ENCODE data around the gene CD1E. TPM values are rescaled to one million over a fixed set of nuclear protein-coding genes. Genes with fewer than 3 reads are reported as not detected.

The CD1E gene
- total RNA-seq, 1 donor from 2014 or later: not detected

- Mint-ChIP-seq H3K4me3 (ENCODE audit: low read depth) (no peak overlapping the region), H3K36me3 (ENCODE audit: insufficient read depth) (no peaks in the 10 kb centered on the region), H3K27ac (no peak overlapping the region), H3K9me3 (ENCODE audit: low read depth) (no peaks in the 10 kb centered on the region), H3K27me3 (no peaks in the 10 kb centered on the region), H3K4me1 (ENCODE audit: low read depth) (no peaks in the 10 kb centered on the region)
- TF ChIP-seq, protein P1, sequence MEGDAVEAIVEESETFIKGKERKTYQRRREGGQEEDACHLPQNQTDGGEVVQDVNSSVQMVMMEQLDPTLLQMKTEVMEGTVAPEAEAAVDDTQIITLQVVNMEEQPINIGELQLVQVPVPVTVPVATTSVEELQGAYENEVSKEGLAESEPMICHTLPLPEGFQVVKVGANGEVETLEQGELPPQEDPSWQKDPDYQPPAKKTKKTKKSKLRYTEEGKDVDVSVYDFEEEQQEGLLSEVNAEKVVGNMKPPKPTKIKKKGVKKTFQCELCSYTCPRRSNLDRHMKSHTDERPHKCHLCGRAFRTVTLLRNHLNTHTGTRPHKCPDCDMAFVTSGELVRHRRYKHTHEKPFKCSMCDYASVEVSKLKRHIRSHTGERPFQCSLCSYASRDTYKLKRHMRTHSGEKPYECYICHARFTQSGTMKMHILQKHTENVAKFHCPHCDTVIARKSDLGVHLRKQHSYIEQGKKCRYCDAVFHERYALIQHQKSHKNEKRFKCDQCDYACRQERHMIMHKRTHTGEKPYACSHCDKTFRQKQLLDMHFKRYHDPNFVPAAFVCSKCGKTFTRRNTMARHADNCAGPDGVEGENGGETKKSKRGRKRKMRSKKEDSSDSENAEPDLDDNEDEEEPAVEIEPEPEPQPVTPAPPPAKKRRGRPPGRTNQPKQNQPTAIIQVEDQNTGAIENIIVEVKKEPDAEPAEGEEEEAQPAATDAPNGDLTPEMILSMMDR (IDR thresholded peaks at IDR 0.05; ENCODE audit: unreplicated experiment): no peak
- no peak for DNase-seq (ENCODE audit: low spot score, unreplicated experiment)
These were observed 37.4 kb downstream of the CD1E start for GRCh38 chr1:158391099-158391498.

- no peaks in the 10 kb centered on the region for H3K4me1 Mint-ChIP-seq (ENCODE audit: low read depth)
- no peaks in the 10 kb centered on the region for H3K9me3 Mint-ChIP-seq (ENCODE audit: low read depth)
- H3K27me3 Mint-ChIP-seq: no peaks in the 10 kb centered on the region
- TF ChIP-seq, protein P1 (IDR thresholded peaks at IDR 0.05; ENCODE audit: unreplicated experiment): no peak
- no peaks in the 10 kb centered on the region for H3K36me3 Mint-ChIP-seq (ENCODE audit: insufficient read depth)
- DNase-seq (ENCODE audit: low spot score, unreplicated experiment): no peak
- no peak overlapping the region for H3K4me3 Mint-ChIP-seq (ENCODE audit: low read depth)
- H3K27ac Mint-ChIP-seq: no peak overlapping the region
These were observed 39.8 kb downstream of the CD1E start for GRCh38 chr1:158393476-158393875.

DNA sequence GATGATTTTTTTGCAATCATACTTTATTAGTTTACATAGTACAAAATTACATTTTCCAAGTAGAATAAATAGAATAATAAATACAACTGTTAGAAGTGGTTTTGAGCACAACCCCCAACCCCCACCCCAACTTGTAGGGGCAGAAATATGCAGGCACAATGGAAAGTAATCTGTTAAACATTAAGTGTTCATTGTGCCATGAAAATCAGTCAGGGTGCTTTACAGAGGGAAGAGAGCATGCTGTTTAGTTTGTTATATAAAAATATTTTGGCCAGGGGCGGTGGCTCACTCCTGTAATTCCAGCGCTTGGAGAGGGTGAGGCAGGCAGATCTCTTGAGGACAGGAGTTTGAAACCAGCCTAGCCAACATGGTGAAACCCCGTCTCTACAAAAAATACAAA is 43.0 kb downstream of the CD1E start:
- H3K4me1 Mint-ChIP-seq (ENCODE audit: low read depth): no peaks in the 10 kb centered on the region
- H3K36me3 Mint-ChIP-seq (ENCODE audit: insufficient read depth): no peaks in the 10 kb centered on the region
- H3K27me3 Mint-ChIP-seq: peaks cover 3% of the 10 kb centered on the region
- no peak for DNase-seq (ENCODE audit: low spot score, unreplicated experiment)
- no peak overlapping the region for H3K4me3 Mint-ChIP-seq (ENCODE audit: low read depth)
- no peak overlapping the region for H3K27ac Mint-ChIP-seq
- H3K9me3 Mint-ChIP-seq (ENCODE audit: low read depth): no peaks in the 10 kb centered on the region
- TF ChIP-seq, protein P1 (IDR thresholded peaks at IDR 0.05; ENCODE audit: unreplicated experiment): no peak

- no peaks in the 10 kb centered on the region for H3K4me1 Mint-ChIP-seq (ENCODE audit: low read depth)
- no peak within 1 kb of the TSS for H3K4me3 Mint-ChIP-seq (ENCODE audit: low read depth)
- H3K9me3 Mint-ChIP-seq (ENCODE audit: low read depth): no peaks in the 10 kb centered on the region
- DNase-seq (ENCODE audit: low spot score, unreplicated experiment): no peak
- no peak within 1 kb of the TSS for H3K27ac Mint-ChIP-seq
- H3K27me3 Mint-ChIP-seq: peaks cover 3% of the 10 kb centered on the region
- TF ChIP-seq, protein P1 (IDR thresholded peaks at IDR 0.05; ENCODE audit: unreplicated experiment): no peak
- no peaks in the 10 kb centered on the region for H3K36me3 Mint-ChIP-seq (ENCODE audit: insufficient read depth)
These were observed 45.3 kb downstream of the CD1E start, which contains the start of gene OR10T2 for GRCh38 chr1:158398818-158399514. Gene OR10T2 (minus strand): TSS chr1:158399466. CDS start chr1:158399466, 0 bp downstream.

- no peaks in the 10 kb centered on the region for H3K4me1 Mint-ChIP-seq (ENCODE audit: low read depth)
- DNase-seq (ENCODE audit: low spot score, unreplicated experiment): no peak
- no peak overlapping the region for H3K4me3 Mint-ChIP-seq (ENCODE audit: low read depth)
- H3K9me3 Mint-ChIP-seq (ENCODE audit: low read depth): no peaks in the 10 kb centered on the region
- TF ChIP-seq, protein P1 (IDR thresholded peaks at IDR 0.05; ENCODE audit: unreplicated experiment): no peak
- H3K36me3 Mint-ChIP-seq (ENCODE audit: insufficient read depth): no peaks in the 10 kb centered on the region
- H3K27me3 Mint-ChIP-seq: peaks cover 3% of the 10 kb centered on the region
- H3K27ac Mint-ChIP-seq: no peak overlapping the region
These were observed 47.2 kb downstream of the CD1E start for GRCh38 chr1:158400871-158401270.
